HG03095 (cell line): ENCODE data around the gene SSH3.
"Not testable (repeated sequence)": the region's sequence is repeated elsewhere in the genome, so short reads cannot be mapped to it uniquely, and the experiment has no call there.

Experiments used
- ATAC-seq: cut with Tn5 transposase; IDR thresholded peaks from one replicate; pipeline ENCODE4 v1.9.1; 2021; ENCODE audit warnings: moderate library complexity; ENCODE audit not compliant: unreplicated experiment

The SSH3 gene, protein sequence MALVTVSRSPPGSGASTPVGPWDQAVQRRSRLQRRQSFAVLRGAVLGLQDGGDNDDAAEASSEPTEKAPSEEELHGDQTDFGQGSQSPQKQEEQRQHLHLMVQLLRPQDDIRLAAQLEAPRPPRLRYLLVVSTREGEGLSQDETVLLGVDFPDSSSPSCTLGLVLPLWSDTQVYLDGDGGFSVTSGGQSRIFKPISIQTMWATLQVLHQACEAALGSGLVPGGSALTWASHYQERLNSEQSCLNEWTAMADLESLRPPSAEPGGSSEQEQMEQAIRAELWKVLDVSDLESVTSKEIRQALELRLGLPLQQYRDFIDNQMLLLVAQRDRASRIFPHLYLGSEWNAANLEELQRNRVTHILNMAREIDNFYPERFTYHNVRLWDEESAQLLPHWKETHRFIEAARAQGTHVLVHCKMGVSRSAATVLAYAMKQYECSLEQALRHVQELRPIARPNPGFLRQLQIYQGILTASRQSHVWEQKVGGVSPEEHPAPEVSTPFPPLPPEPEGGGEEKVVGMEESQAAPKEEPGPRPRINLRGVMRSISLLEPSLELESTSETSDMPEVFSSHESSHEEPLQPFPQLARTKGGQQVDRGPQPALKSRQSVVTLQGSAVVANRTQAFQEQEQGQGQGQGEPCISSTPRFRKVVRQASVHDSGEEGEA

DNA sequence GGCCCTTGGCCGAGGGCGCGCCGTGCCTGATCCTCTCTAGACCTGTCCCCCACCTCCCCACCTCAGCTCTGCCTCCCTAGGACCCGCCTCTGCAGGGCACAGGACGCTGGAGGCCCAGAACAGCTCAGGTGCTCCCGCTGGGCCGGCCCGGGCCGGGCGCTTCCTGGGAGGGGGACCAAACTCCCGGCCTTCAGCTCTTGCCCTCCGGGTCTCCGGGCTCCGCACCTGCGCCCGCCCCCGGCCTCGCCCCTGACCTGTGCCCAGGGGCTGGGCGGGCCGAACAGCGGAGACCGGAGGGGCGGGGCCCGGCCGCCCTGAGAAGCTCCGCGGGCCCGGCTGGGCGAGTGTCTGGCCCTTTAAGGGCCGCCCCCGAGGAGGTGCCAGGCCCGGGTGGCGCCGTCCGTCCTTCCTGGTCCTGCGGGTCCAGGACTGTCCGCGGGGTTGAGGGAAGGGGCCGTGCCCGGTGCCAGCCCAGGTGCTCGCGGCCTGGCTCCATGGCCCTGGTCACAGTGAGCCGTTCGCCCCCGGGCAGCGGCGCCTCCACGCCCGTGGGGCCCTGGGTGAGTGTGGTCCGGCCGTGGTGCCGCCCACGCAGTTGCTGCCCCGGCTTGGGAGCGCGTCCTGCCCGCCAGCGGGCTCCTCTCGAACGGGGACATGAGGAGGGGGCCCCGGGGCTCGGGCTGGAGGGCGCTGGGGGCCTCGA lies at the start of gene SSH3:
SSH3 (plus strand) TSS at position 399 of the 703 bp plus-strand sequence; CDS start at position 495, 96 bp downstream.
- ATAC-seq, result no peak

DNA sequence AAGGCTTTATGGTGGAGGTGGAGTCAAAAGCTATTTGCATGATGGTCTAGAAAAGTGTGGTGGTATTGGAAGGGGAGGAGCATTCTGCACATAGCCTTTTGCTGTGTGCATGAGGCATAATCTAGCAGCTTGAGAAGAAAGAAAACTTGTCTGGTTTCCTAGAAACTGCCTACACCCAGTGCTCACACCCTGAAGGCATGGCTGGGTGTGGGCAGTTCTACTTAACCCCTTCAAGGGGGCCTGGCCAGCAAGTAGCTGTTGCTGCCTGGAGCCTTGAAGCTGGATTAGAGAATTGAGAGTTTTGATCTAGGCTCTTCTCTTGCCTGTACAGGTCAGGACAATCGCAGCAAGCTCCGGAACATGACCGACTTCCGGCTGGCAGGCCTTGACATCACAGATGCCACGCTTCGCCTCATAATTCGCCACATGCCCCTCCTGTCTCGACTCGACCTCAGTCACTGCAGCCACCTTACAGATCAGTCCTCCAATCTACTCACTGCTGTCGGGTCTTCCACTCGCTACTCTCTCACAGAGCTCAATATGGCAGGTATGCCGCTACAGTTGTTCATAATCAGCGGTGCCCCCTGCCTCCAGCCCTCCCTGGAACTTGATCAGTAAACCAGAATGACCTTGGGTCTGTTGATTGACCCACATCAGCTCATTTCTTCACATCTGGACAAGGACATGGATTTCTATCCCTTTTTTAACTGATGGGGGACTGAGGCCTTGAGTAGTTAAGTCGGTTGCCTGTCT lies 49.3 kb upstream of the SSH3 start:
- no peak for ATAC-seq

DNA sequence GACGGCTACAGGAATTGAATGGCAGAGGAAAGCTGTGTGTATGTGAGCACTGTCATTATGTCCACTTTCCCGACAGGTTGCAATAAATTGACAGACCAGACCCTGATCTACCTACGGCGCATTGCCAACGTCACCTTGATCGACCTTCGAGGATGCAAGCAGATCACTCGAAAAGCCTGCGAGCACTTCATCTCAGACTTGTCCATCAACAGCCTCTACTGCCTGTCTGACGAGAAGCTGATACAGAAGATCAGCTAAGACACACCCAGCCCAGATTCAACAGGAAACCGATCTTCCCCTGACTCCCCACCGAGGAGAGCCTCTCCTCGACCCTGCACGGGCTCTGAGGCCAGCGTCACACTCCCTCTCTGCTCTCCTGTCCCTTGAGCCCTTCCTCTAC lies 48.5 kb upstream of the SSH3 start:
- no peak for ATAC-seq

DNA sequence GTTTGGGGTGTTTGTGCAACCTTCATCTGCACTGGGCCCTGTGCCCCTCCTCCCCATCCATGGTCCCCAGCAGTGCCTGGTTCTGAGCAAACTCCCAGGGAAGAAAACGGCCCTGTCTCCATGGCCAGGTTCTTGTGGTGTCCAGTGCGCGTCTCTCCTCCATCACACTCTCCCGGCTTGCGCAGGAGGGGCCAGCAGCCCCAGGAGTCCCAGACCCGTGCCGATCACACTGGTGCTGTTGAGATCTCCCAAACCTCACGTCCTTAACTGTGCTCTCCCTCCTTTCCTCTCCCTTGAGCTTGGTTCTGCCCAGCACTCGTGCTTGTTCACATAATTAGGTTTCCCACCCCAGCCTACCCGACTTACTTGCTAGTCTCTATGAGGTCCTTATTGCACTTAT lies 48.0 kb upstream of the SSH3 start:
- no peak for ATAC-seq

DNA sequence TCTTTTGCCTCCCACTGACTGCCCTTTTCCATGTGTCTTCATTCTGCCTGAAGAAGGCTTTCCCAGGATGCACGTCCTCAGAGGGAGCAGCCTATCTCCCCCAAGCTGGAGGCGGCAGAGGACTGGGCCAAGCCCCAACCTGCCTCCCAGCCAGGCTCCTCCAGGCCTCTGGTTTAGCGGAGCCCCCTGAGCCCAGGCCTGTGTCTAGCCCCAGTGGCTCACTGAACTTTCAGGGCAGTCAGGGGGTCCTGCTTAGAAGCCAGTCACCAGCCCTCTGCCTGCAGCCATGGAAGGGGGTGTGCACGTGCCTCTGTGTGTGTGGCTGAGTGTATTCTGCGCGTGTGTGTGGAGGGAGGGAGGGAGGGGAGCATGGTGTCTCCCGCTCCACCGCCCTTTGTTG lies 47.5 kb upstream of the SSH3 start:
- ATAC-seq, result no peak

DNA sequence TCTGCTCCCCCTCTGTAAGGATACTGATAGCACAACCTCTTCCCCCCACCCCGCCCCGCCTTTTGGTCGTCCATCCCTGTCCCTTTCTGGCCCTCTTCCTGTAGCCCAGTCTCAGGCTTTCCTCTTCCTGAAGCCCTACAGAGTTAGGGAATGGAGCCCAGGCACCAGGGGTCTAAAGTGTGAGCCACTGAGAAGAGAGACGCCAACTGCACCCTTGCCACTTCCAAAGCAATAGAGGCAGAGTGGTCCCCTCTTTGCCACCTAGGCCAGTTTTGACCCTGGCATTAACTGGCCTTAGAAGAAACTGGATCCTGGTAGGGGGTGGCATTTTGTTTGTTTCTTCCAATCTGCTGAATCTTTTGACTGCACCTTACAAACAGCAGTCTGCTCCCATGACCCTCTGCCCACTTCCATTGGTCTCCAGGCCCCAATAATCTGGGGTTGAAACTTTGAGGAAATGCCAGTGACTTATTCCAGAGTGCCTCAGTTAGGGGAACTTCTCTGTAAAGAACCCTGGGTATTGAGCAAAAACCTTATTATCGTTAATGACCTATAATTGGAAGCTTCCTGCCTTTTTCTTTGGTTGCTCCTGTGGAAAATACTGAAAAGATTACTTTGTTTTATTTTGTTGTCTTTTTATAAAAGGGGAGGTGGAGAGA lies 46.7 kb upstream of the SSH3 start:
- no peak for ATAC-seq

DNA sequence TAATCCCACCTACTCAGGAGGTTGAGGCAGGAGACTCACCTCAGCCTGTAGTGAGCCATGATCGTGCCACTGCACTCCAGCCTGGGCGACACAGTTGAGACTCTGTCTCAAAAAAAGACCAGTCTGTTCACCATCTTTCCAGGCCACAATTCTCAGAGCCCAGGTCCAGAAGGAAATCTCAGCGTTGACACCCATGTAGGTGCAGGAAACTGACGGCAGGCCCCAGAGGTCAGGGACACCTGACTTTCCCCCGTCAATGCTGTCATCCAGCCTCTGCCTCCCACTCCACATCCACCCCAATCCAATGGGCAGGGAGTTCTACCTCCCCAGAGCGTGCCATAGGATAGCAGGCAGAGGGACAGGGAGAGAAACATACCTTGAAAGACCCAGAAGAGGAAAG lies 42.9 kb upstream of the SSH3 start:
- ATAC-seq, result no peak

DNA sequence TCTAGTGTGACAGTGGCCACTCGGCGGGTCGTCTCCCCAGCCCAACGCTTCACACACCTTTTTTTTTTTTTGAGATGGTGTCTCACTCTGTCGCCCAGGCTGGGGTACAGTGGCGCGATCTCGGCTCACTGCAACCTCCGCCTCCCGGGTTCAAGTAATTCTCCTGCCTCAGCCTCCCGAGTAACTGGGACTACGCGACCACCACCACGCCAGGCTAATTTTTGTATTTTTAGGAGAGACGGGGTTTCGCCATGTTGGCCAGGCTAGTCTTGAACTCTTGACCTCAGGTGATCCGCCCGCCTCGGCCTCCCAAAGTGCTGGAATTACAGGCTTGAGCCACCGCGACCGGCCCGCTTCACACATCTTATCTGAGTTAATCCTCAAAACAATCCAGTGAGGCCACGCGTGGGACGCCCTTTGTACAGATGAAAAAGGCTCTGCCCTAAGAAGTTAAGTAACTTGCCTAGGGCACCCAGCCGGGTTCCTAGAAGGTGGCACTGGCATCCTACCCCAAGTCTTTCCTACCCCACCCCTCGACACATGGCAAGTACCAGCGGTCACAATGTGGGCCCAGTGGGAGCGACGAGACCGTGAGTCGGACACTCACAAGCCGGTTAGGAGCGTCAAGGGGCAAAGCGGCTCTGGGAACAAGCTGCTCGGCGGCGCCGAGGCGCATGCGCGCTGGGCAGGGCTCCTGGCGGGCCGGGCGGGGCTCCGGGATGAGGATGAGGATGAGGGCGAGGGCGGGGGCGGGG lies 42.3 kb upstream of the SSH3 start:
- not testable (repeated sequence) for ATAC-seq

DNA sequence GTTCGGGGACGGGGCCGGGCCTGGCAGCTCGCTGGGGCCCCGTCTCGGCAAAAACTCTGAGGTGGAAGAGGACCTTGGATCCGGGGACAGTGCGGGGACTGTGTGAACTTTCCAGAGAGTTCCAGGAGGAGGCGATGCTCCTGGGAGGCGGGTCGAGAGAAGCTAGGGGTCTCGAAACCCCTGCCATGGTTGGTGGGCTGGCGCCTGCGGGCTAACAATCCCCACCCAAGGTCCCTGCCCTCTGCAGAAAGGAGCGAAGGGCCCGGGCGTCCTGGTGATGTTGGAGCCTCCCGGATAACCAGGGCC lies 41.7 kb upstream of the SSH3 start:
- ATAC-seq, result no peak

DNA sequence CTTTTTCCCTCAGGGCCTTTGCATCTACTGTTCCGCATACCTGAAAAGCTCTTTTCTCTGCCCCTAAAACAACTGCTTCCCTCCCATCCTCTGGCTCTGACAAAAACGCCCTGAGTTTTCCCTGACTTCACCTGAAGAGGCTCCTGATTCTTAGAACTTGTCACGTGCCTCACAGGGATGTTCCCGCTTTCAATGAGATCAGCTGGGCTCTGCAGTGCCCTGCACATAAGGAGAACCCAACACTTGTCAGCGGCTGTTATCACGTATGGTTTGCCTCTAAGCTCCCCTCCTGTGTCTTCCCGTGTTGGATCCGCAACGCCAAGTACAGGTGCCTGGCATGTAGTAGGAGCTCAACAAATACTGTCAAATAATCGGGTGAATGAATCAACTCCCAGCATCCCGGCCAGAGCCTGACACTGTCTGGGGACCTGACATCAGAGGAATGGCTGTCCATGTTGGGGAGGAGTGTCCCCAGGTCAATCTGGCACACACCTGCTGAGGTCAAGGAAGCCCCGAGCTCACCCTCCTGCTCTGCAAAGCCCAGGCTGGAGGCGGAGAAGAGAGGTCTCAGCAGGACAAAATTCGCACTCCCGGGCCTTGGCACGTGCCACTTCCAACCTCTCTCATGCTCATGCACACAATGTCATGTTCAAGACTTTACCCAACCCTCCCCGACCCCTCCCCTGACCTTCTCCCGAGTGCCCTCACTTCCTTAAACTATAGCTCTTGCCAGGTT lies 41.2 kb upstream of the SSH3 start:
- no peak for ATAC-seq

DNA sequence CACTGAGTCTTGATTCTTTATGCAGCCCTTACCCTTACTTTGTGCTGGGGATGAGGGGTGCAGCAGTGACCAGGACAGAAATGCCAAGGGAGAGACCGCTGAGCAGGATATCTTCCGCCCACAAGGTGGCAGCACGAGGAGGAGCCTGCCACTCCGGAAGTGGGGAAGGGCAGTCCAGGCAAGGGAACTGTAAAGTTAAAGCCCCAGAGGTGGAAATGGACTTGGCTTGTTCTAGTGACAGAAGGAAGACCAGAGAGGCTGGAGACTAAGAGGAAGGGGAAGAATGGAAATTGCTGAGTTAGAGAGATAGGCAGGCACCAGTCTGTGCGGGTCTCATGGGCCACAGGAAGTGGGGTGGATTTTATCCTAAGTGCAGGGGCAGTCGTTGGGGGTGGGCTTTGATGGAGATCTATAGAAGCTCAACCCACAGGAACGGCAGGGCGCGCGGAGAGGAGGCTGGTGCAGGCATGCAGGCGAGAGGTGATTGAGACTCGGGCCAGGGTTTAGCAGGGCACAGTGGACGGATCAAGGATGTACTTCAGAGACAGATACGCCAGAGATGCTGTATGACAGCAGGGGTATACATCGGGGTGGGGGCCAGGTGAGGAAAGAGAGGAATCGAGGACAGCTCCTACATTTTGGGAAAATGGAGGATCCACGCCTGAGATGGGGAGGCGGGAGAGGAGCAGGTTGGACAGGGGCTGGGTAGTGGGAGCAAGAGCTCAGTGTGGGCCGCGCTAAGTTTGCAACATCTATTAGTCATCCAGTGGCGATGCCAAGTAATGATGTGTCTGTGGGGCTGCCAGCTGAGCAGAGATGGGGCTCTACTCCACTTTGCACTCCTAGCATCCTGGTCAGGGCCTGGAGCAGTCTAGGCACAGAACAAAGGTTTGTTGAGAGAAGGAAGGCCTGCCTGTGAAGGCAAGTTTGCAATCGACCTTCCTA lies 40.3 kb upstream of the SSH3 start:
- no peak for ATAC-seq

DNA sequence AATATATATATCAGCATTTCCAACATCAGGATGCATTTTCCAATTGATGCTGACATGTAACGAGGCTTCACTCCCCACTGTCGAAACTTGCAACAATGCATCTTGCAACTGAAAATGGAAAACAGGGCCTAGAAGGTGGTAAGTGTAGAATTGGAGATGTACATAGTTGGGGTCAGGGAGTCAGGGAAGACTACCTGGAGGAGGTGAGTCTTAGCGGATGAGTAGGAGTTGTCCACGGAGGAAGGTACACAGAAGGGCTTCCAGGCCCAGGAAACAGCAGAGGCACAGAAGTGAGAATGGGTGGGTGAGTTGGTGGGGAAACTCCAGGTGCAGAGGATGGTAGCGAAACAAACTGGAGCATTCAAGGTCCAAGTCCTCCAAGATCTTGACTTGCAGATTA lies 39.1 kb upstream of the SSH3 start:
- ATAC-seq, result no peak

DNA sequence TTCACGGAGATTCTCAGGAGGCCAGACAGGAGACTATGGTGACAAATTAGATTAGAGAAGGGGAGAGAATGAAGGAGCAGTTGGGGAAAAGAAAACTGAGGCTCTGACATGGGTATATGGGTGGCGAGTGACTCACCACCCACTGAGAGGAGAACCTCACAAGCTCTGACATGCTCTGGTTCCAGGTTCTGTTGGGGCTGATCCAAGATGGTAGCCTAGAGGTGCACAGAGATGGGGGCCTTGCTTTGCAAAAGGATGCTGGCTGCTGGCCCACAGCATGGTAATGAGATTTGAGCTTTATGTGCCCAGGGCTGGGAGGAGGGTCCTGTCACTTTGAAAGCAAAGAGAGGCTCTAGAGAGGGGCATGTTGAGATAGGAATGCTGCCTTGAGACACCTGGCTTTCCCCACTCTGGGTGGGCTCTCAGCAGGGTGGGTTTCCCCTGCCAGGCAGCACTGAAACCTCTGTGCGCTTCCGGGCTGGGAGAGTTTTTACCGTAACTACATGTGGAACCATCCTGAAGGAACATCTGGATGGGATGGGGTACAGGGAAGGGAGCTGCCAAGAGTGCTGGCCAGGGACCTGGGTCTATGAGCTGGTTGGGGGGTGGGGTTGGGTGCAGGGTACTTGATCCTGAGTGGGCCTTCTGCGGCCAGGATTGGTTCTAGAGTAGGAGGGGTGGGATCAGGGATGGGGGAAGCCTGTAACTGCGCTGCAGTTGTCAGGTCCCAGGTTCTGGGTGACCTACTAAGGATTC lies 38.3 kb upstream of the SSH3 start:
- ATAC-seq, result no peak

DNA sequence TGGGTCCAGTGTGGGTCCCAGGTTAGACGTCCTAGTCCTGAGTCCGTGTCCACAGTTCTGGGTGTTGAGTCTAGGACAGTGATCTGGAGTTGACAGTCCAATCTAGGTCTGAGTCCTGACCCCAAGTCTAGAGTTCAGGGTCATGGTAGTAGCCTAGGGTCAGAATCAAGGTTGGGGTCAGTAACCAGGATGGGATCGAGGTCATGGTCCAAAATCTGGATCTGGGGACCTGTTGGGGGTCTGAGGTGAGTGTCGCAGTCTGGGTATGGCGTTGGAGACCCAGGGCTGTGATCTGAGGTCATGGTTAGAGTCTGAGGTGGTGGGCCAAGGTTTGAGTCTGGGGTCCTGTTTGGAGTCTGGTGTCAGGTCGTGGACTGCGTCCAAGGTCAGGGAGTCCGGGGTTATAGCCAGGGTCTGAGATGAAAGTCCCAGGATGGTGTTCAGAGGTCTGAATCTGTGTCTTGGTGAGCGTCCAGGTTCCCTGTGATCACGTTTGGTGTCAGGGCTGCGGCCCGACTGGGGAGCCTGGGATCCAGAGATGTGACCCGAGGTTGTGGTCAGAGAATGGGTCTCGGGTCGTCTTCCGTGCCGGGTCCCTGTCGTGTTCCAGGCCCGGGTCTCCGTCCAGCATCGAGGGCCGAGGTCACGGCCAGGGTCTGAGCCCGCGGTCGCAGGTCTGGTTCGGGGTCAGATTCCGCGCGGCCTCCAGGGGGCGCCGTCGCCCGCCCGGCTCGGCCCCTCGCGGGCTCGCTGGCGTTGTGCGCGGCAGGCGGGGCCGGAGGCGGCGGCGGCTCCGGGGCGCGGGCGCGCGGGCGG lies 37.5 kb upstream of the SSH3 start:
- no peak for ATAC-seq

DNA sequence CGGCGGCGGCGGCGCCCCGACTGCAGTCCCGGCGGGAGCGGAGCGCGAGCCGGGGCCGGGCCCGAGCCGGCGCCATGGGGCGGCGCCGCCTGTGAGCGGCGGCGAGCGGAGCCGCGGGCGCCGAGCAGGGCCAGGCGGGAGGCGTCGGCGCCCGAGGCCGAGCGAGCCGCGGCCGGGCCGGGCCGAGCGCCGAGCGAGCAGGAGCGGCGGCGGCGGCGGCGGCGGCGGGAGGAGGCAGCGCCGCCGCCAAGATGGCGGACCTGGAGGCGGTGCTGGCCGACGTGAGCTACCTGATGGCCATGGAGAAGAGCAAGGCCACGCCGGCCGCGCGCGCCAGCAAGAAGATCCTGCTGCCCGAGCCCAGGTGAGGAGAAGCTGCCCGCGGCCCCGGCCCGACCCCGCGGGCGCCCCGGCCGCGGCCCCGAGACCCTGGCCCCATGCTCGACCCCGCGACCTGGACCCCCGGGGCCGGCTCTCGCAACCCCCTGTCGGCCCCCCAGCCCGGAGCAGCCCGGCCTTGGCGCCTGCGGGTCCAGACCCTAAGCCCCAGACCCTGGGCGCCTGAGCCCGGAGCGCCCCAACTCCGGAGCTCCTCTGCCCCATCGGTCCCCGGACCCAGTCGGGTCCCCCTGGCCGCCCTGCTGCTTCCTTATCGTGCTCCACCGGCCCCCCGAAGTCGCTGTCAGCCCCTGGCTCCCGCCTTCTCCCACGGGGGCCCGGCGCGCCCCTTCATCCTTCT lies 36.7 kb upstream of the SSH3 start, which contains the start of gene GRK2:
GRK2 (plus strand) TSS at position 25 of the 739 bp plus-strand sequence; CDS start at position 252, 227 bp downstream.
- no peak for ATAC-seq
